CD14-positive monocyte (primary cell): ENCODE measurements around the gene MALL. TPM values are rescaled to one million over a fixed set of nuclear protein-coding genes. Genes with fewer than 3 reads are reported as not detected.

Experiments
- DNase-seq, 3 donors: peaks; one replicate each; pipeline ENCODE4 v3.0.0-alpha.2; 2011 to 2022
- H2AFZ ChIP-seq: 2 replicates; pipeline ENCODE4 v1.6.0; 2012; ENCODE audit warnings: mild to moderate bottlenecking, low read depth, low read length, inconsistent platforms; ENCODE audit not compliant: insufficient read depth, poor library complexity, severe bottlenecking
- H3K27ac ChIP-seq, 2 donors: 1 replicate in 1 of 2; 2 replicates in 1 of 2; pipeline ENCODE4 v1.5.1; 2012 to 2013; ENCODE audit warnings: low read length in 2 of 2, control low read depth in 1 of 2, inconsistent platforms in 1 of 2, low read depth in 1 of 2, mild to moderate bottlenecking in 1 of 2
- H3K27me3 ChIP-seq, 2 donors: one replicate each; pipeline versions ENCODE4 v1.6.0 to v1.6.1; 2011 to 2013; ENCODE audit warnings: low read length in 2 of 2; ENCODE audit not compliant: control insufficient read depth in 2 of 2, insufficient read depth in 2 of 2
- H3K36me3 ChIP-seq, 2 donors: replicated peaks in 1 of 2; 1 replicate in 1 of 2; 2 replicates in 1 of 2; pipeline versions ENCODE4 v1.5.1 to v1.6.1; 2012 to 2013; ENCODE audit warnings: low read length in 2 of 2, control low read depth in 1 of 2, inconsistent platforms in 1 of 2, mild to moderate bottlenecking in 1 of 2; ENCODE audit not compliant: insufficient read depth in 2 of 2, control insufficient read depth in 1 of 2
- H3K4me1 ChIP-seq, 2 donors: 1 replicate in 1 of 2; 2 replicates in 1 of 2; pipeline versions ENCODE4 v1.5.1 to v1.6.1; 2012 to 2013; ENCODE audit warnings: low read length in 2 of 2, control low read depth in 1 of 2, inconsistent platforms in 1 of 2, mild to moderate bottlenecking in 1 of 2, moderate library complexity in 1 of 2; ENCODE audit not compliant: insufficient read depth in 2 of 2, control insufficient read depth in 1 of 2
- H3K4me2 ChIP-seq: replicated peaks from 2 replicates; pipeline ENCODE3; 2012; ENCODE audit warnings: low read length, moderate library complexity, mild to moderate bottlenecking; ENCODE audit not compliant: poor library complexity, severe bottlenecking; ENCODE audit errors: extremely low read depth
- H3K4me3 ChIP-seq, 3 experiments: fragments of 200-600 bp in 1 of 3; sonication (generic) in 1 of 3; replicated peaks in 1 of 3; 1 replicate in 2 of 3; 2 replicates in 1 of 3; pipeline ENCODE4 v1.5.1; 2011 to 2013; ENCODE audit warnings: low read length in 3 of 3, mild to moderate bottlenecking in 3 of 3, control low read depth in 2 of 3, low read depth in 2 of 3, inconsistent platforms in 1 of 3, moderate library complexity in 1 of 3
- H3K79me2 ChIP-seq: 2 replicates; pipeline ENCODE4 v1.6.0; 2012; ENCODE audit warnings: mild to moderate bottlenecking, control low read depth, inconsistent platforms, low read length, moderate library complexity; ENCODE audit not compliant: insufficient read depth
- H3K9ac ChIP-seq: 2 replicates; pipeline ENCODE4 v1.6.0; 2017; ENCODE audit warnings: low read length, mild to moderate bottlenecking; ENCODE audit not compliant: insufficient read depth, poor library complexity, severe bottlenecking
- H3K9me3 ChIP-seq, 2 donors: replicated peaks in 1 of 2; 1 replicate in 1 of 2; 2 replicates in 1 of 2; pipeline versions ENCODE4 v1.5.1 to v1.6.1; 2012 to 2013; ENCODE audit warnings: low read length in 2 of 2, control low read depth in 1 of 2; ENCODE audit not compliant: control insufficient read depth in 1 of 2, insufficient read depth in 1 of 2
- H4K20me1 ChIP-seq: 2 replicates; pipeline ENCODE4 v1.6.0; 2012; ENCODE audit warnings: mild to moderate bottlenecking, low read length, control low read depth, moderate library complexity; ENCODE audit not compliant: insufficient read depth
- H3K27ac Mint-ChIP-seq, 7 donors: one replicate each; pipeline ENCODE4 v1.8.0; 2020; ENCODE audit warnings: mild to moderate bottlenecking in 7 of 7, mixed read lengths in 7 of 7, moderate library complexity in 6 of 7, inconsistent platforms in 2 of 7
- H3K27me3 Mint-ChIP-seq, 3 donors: one replicate each; pipeline ENCODE4 v1.8.0; 2021 to 2022; ENCODE audit warnings: low read depth in 3 of 3, mild to moderate bottlenecking in 3 of 3, mixed read lengths in 3 of 3, moderate library complexity in 3 of 3, inconsistent platforms in 1 of 3
- H3K36me3 Mint-ChIP-seq, 2 donors: one replicate each; pipeline ENCODE4 v1.8.0; 2020; ENCODE audit warnings: mixed read lengths in 2 of 2, inconsistent platforms in 1 of 2, mild to moderate bottlenecking in 1 of 2
- H3K4me1 Mint-ChIP-seq: one replicate; pipeline ENCODE4 v1.8.0; 2020; ENCODE audit warnings: mild to moderate bottlenecking, mixed read lengths
- H3K4me3 Mint-ChIP-seq, 2 donors: one replicate each; pipeline ENCODE4 v1.8.0; 2020; ENCODE audit warnings: mild to moderate bottlenecking in 2 of 2, mixed read lengths in 2 of 2, moderate library complexity in 1 of 2
- H3K9me3 Mint-ChIP-seq, 7 donors: one replicate each; pipeline ENCODE4 v1.8.0; 2020 to 2022; ENCODE audit warnings: mixed read lengths in 7 of 7, mild to moderate bottlenecking in 6 of 7, moderate library complexity in 6 of 7, inconsistent platforms in 2 of 7
- WGBS: methylation state at CpG from one replicate; pipeline ENCODE4 v1.1.5; 2013; ENCODE audit warnings: missing lambda C conversion rate; ENCODE audit not compliant: insufficient coverage; 5-methylcytosine and 5-hydroxymethylcytosine counted together
- intact Hi-C, 2 donors: fragments of 100-400 bp; cut with micrococcal nuclease; formaldehyde crosslinking; loops; one replicate each; pipeline versions ENCODE4 v1.15.0 to v1.15.1; 2023
- polyA plus RNA-seq, 3 donors: library from polyadenylated mRNA; depleted of rRNA in 1 of 3; unstranded in 2 of 3; stranded (reverse) in 1 of 3; fragments of 300-500 nt in 2 of 3; fragments of >200 nt in 1 of 3; fragmentation: Illumina TruSeq in 2 of 3; gene quantifications; 1 replicate in 2 of 3; 2 replicates in 1 of 3; pipeline ENCODE4 v1.2.3, GENCODE V29; 2012 to 2021
- TF ChIP-seq, protein P1 (sequence below): fragments of 200-600 bp; IDR thresholded peaks from one replicate; pipeline ENCODE4 v1.8.0; 2022; ENCODE audit warnings: antibody characterized with exemption, mild to moderate bottlenecking

MALL gene
- polyA plus RNA-seq, 3 donors: 0.12 TPM; not detected in 2

DNA sequence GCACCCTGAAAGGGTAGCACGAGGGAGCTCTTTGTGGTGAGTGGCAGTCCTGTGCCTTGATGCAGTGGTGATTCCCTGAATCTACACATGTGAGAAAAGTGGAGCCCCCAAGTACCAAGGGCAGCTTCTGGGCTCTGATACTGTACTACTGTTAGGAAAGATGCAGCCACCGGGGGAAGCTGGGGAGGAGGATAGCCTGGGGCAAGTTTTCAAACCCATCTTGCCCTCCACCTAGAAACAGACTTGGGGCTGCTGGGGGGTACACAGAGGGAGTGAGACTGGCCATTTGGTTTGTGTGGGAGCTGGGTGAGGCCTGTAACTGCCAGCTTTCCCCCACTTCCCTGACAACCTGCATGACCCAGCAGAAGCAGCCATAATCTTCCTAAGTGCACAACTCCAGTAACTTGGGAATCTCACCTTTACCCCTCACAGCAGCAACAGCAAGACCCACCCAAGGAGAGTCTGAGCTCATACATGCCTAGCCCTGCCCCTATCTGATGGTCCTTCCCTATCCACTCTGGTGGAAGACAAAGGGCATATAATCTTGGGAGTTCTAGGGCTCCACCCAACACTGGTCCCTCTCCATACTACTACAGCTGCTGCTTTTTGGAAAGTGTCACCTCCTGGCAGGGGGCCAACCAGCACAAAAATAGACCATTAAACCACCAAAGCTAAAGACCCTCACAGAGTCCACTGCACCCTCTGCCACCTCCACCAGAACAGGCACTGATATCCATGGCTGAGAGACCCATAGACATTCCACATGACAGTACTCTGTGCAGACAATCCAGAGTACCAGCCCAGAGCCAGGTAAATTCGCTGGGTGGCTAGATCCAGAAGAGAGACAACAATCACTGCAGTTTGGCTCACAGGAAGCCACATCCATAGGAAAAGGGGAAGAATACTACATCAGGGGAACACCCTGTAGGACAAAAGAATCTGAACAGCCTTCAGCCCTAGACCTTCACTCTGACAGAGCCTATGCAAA is 8.2 kb downstream of the MALL start:
- no peak overlapping the region for H3K4me2 ChIP-seq
- WGBS: 95% methylated on average over 2 of the region's 3 CpGs

DNA sequence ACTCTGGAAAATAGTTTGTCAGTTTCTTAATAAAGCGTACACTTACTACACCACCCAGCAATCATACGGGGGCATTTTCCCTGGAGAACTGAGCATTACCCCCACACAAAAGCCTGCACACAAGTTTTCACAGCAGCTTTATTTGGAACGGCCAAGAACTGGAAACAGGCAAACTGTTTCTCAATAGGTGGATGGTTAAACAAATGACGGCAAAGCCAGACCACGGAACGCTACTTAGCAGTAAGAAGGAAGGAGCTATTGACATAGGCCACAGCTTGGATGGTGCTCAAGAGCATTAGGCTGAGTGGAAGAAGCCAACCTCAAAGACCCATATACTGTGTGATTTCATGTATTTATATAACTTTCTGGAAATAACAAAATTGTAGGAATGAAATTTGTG is 9.0 kb downstream of the MALL start:
- H3K79me2 ChIP-seq: no peaks in the 10 kb centered on the region
- no peak overlapping the region for H3K4me3 ChIP-seq
- TF ChIP-seq, protein P1, sequence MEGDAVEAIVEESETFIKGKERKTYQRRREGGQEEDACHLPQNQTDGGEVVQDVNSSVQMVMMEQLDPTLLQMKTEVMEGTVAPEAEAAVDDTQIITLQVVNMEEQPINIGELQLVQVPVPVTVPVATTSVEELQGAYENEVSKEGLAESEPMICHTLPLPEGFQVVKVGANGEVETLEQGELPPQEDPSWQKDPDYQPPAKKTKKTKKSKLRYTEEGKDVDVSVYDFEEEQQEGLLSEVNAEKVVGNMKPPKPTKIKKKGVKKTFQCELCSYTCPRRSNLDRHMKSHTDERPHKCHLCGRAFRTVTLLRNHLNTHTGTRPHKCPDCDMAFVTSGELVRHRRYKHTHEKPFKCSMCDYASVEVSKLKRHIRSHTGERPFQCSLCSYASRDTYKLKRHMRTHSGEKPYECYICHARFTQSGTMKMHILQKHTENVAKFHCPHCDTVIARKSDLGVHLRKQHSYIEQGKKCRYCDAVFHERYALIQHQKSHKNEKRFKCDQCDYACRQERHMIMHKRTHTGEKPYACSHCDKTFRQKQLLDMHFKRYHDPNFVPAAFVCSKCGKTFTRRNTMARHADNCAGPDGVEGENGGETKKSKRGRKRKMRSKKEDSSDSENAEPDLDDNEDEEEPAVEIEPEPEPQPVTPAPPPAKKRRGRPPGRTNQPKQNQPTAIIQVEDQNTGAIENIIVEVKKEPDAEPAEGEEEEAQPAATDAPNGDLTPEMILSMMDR: no peak
- no peaks in the 10 kb centered on the region for H3K36me3 Mint-ChIP-seq
- DNase-seq: no peak
- H3K9ac ChIP-seq: no peak overlapping the region
- no peak overlapping the region for H3K27ac ChIP-seq
- peaks cover 6 to 22% (median 10%) of the 10 kb centered on the region in 3 donors for H3K27me3 Mint-ChIP-seq
- no peak overlapping the region for H3K4me2 ChIP-seq
- no peak overlapping the region for H2AFZ ChIP-seq
- WGBS: 85% methylated on average over 2 of the region's 6 CpGs
- H3K9me3 Mint-ChIP-seq: peaks cover 0 to 12% (median 2%) of the 10 kb centered on the region in 7 donors
- intact Hi-C loops: no loop called here
- no peaks in the 10 kb centered on the region for H3K9me3 ChIP-seq
- peaks cover 6% of the 10 kb centered on the region for H3K4me1 Mint-ChIP-seq
- H3K4me3 Mint-ChIP-seq: no peak overlapping the region
- H3K4me1 ChIP-seq: peaks cover 3 to 7% of the 10 kb centered on the region in 2 donors
- no peak overlapping the region for H3K27ac Mint-ChIP-seq
- H3K27me3 ChIP-seq: peaks cover 0 to 9% of the 10 kb centered on the region in 2 donors
- H3K36me3 ChIP-seq: no peaks in the 10 kb centered on the region
- H4K20me1 ChIP-seq: no peaks in the 10 kb centered on the region

More for the DNA sequence above, 8.2 kb downstream of the MALL start:
- Mint-ChIP-seq H3K27ac (no peak overlapping the region), H3K4me1 (no peaks in the 10 kb centered on the region), H3K4me3 (no peak overlapping the region), H3K27me3 (peaks cover 6 to 22% (median 14%) of the 10 kb centered on the region in 3 donors), H3K36me3 (no peaks in the 10 kb centered on the region), H3K9me3 (peaks cover 0 to 12% (median 2%) of the 10 kb centered on the region in 7 donors)
- Histone ChIP-seq H2AFZ (no peak overlapping the region), H3K79me2 (no peaks in the 10 kb centered on the region), H3K4me3 (no peak overlapping the region), H3K4me1 (peaks cover 0 to under 1% of the 10 kb centered on the region in 2 donors), H3K27me3 (peaks cover 0 to 9% of the 10 kb centered on the region in 2 donors), H3K9ac (no peak overlapping the region), H4K20me1 (no peaks in the 10 kb centered on the region), H3K9me3 (no peaks in the 10 kb centered on the region), H3K27ac (no peak overlapping the region), H3K36me3 (no peaks in the 10 kb centered on the region)
- no peak for DNase-seq
- TF ChIP-seq, protein P1: no peak
- intact Hi-C loops: no loop called here
